Ovary (tissue), 3 donors: ENCODE results near the gene IFNLR1.

Experiments used
- EP300 ChIP-seq: sonication (generic); formaldehyde crosslinking; IDR thresholded peaks from one replicate; pipeline ENCODE4 v1.6.1; 2017; ENCODE audit warnings: antibody characterized with exemption
- POLR2A ChIP-seq: fragments of 450-650 bp; IDR thresholded peaks from one replicate; pipeline ENCODE4 v1.6.1; 2017; ENCODE audit warnings: antibody characterized with exemption, mild to moderate bottlenecking, moderate library complexity
- TF ChIP-seq, protein P1 (sequence below), 3 donors: fragments of 450-650 bp in 2 of 3; fragments of 200-600 bp in 1 of 3; IDR thresholded peaks; one replicate each; pipeline versions ENCODE4 v1.5.1 to v1.8.0; 2016 to 2022; ENCODE audit warnings: antibody characterized with exemption in 3 of 3, mild to moderate bottlenecking in 1 of 3
- donor health status: DM: no; HTN: no; CAD: no.

GRCh38 chr1:24206516-24207394, 19.7 kb upstream of the IFNLR1 start:
- TF ChIP-seq, protein P1, sequence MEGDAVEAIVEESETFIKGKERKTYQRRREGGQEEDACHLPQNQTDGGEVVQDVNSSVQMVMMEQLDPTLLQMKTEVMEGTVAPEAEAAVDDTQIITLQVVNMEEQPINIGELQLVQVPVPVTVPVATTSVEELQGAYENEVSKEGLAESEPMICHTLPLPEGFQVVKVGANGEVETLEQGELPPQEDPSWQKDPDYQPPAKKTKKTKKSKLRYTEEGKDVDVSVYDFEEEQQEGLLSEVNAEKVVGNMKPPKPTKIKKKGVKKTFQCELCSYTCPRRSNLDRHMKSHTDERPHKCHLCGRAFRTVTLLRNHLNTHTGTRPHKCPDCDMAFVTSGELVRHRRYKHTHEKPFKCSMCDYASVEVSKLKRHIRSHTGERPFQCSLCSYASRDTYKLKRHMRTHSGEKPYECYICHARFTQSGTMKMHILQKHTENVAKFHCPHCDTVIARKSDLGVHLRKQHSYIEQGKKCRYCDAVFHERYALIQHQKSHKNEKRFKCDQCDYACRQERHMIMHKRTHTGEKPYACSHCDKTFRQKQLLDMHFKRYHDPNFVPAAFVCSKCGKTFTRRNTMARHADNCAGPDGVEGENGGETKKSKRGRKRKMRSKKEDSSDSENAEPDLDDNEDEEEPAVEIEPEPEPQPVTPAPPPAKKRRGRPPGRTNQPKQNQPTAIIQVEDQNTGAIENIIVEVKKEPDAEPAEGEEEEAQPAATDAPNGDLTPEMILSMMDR (IDR thresholded peaks at IDR 0.05), result no peak
- TF ChIP-seq POLR2A (no peak), EP300 (no peak)
